PC-3 (cell line): ENCODE data around the gene HES2.

ENCODE experiments used
- CTCF ChIP-seq: fragments of 300-600 bp; sonication (generic); conservative IDR thresholded peaks from 2 replicates; pipeline ENCODE4 v1.5.1; 2017; ENCODE audit warnings: antibody characterized with exemption, low read depth, mild to moderate bottlenecking, low read length
- EZH2 ChIP-seq: fragments of 300-600 bp; sonication (generic); IDR thresholded peaks from one replicate; pipeline ENCODE4 v1.6.1; 2017; ENCODE audit warnings: antibody characterized with exemption, mild to moderate bottlenecking, low read length; ENCODE audit not compliant: unreplicated experiment

- TF ChIP-seq EZH2 (no peak), CTCF (no peak)
Measured at GRCh38 chr1:6365047-6365446, 54.7 kb downstream of the HES2 start.
